HUES6 (cell line): Measurements from ENCODE around the gene TBC1D5.
"Not testable (repeated sequence)": the region's sequence is repeated elsewhere in the genome, so short reads cannot be mapped to it uniquely, and the experiment has no call there.

Source experiments
- H3K27ac ChIP-seq: 2 replicates; pipeline ENCODE4 v1.7.0; 2013; ENCODE audit warnings: low read depth, mild to moderate bottlenecking, low read length, inconsistent platforms
- H3K27me3 ChIP-seq: 2 replicates; pipeline ENCODE4 v1.6.1; 2013; ENCODE audit warnings: low read length; ENCODE audit not compliant: control insufficient read depth, insufficient read depth
- H3K36me3 ChIP-seq: 2 replicates; pipeline ENCODE4 v1.6.1; 2013; ENCODE audit warnings: low read length; ENCODE audit not compliant: control insufficient read depth, insufficient read depth
- H3K4me1 ChIP-seq: 2 replicates; pipeline ENCODE4 v1.6.1; 2013; ENCODE audit warnings: low read length; ENCODE audit not compliant: control insufficient read depth, insufficient read depth
- H3K4me3 ChIP-seq: 2 replicates; pipeline ENCODE4 v1.5.1; 2013; ENCODE audit warnings: low read depth, low read length
- H3K9ac ChIP-seq: one replicate; pipeline ENCODE4 v1.6.1; 2013; ENCODE audit warnings: mild to moderate bottlenecking, low read length
- H3K9me3 ChIP-seq: 2 replicates; pipeline ENCODE4 v1.6.1; 2013; ENCODE audit warnings: low read depth, low read length; ENCODE audit not compliant: control insufficient read depth, insufficient read depth

TBC1D5 gene

DNA sequence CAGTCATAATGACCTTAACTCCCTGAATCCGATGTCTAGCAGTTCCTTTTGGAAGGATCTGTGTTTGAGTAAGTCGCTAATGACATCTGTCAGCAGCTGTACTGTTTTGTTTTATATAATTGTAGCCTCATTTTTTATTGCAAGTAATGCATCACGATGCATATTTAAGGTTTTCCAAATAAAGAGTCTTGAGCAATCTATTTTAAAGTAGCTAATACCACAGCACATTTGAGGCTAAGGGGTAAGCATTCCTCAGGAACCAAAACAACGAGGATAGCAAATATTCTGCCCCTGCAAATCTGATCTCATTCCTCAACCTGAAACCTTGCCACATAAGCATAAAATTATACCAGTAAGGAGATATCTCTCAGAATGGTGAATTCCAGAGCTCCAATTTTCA lies 98.7 kb downstream of the TBC1D5 start:
- H3K9ac ChIP-seq, result no peak overlapping the region
- no peak overlapping the region for H3K4me3 ChIP-seq
- no peaks in the 10 kb centered on the region; the same call in 1 of the 2 replicates for H3K4me1 ChIP-seq
- H3K9me3 ChIP-seq, result no peaks in the 10 kb centered on the region
- H3K36me3 ChIP-seq, result no peaks in the 10 kb centered on the region
- H3K27ac ChIP-seq, result no peak overlapping the region
- no peaks in the 10 kb centered on the region for H3K27me3 ChIP-seq

DNA sequence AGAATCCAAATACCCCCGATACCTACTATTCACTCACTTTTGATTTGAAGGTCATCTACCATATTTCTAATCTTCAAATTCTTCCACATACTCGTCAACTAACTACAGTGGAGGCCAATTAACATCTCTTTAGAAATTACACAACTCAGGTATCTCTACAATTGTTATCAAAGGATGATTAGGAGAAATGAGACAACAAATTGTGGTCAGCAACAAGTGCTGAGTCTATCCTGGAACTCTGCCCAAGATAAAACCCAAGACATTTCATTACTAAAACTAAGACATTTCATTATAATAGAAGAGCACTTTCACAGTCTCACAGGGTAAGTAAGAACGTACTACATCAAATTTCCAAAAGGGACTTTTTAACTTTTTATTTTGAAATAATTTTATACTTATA lies 100.0 kb downstream of the TBC1D5 start:
- Histone ChIP-seq H3K36me3 (no peaks in the 10 kb centered on the region), H3K4me3 (no peak overlapping the region), H3K9ac (no peak overlapping the region), H3K27me3 (no peaks in the 10 kb centered on the region), H3K9me3 (no peaks in the 10 kb centered on the region), H3K4me1 (no peaks in the 10 kb centered on the region; the same call in 1 of the 2 replicates), H3K27ac (no peak overlapping the region)

DNA sequence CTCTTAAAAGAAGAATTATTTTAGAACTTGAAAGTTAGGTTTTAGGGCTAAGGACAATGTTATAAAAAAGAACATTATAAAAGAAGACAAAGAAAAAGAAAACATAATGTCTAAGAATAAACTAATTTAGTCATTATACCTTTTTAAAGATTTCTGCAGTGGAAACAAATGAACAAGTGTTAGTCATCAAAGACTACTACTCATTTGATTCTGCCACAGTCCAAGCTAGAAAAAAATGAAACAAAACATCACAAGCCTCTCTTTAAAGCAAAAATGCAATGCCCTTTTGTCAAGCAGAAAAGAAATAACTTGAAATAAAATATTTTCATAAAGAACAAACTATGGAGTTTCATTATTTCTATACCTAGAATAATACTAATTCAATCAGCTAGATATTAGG lies 102.0 kb downstream of the TBC1D5 start:
- no peaks in the 10 kb centered on the region for H3K9me3 ChIP-seq
- H3K9ac ChIP-seq, result no peak overlapping the region
- H3K4me1 ChIP-seq, result no peaks in the 10 kb centered on the region; the same call in 1 of the 2 replicates
- no peak overlapping the region for H3K27ac ChIP-seq
- H3K4me3 ChIP-seq, result no peak overlapping the region
- no peaks in the 10 kb centered on the region for H3K27me3 ChIP-seq
- no peaks in the 10 kb centered on the region for H3K36me3 ChIP-seq

DNA sequence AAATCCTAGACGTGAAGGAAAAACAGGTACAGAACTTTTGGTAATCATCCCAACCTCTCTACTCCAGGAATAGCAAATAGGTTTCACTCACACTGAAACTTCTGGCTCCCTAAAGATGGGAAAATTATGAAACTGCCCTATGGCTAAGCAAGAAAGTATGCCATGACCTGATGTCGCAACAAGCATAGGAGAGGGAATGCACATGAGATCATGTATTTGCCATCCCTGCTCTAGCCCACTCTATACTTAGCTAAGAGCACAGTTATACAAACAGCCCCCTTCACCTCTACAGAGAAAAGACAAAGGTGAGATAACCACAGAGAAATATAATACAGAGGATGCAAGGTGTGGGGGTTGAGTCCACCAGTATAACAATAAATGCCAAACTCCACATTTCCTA lies 102.7 kb downstream of the TBC1D5 start:
- Histone ChIP-seq H3K9me3 (no peaks in the 10 kb centered on the region), H3K4me1 (no peaks in the 10 kb centered on the region)

DNA sequence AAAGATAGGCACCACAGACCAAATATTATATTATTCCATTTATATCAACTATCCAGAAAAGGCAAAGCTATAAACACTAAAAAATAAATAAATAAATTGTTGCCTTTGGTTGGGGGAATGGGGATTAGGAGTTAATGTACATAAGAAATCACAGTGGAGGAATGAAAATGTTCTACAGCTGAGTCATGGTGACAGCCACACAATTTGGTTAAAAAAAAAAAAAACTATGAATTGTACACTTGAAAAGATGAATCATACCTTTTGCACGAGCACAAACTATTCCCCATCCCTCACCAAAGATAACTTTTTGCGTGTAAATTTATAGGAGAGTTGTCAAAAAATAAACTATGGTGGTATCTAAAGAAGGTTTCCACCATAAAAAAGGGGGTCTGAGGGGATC lies 103.2 kb downstream of the TBC1D5 start:
- Histone ChIP-seq H3K36me3 (no peaks in the 10 kb centered on the region), H3K4me1 (no peaks in the 10 kb centered on the region), H3K9ac (no peak overlapping the region), H3K9me3 (no peaks in the 10 kb centered on the region), H3K27me3 (no peaks in the 10 kb centered on the region), H3K27ac (no peak overlapping the region), H3K4me3 (no peak overlapping the region)

More for the DNA sequence above, 102.7 kb downstream of the TBC1D5 start:
- Histone ChIP-seq H3K4me3 (no peak overlapping the region), H3K36me3 (no peaks in the 10 kb centered on the region), H3K27ac (no peak overlapping the region), H3K9ac (no peak overlapping the region), H3K27me3 (no peaks in the 10 kb centered on the region)

- Histone ChIP-seq H3K9ac (no peak overlapping the region), H3K9me3 (no peaks in the 10 kb centered on the region), H3K27ac (no peak overlapping the region), H3K4me1 (no peaks in the 10 kb centered on the region), H3K4me3 (no peak overlapping the region), H3K36me3 (no peaks in the 10 kb centered on the region), H3K27me3 (no peaks in the 10 kb centered on the region)
These were observed 104.1 kb downstream of the TBC1D5 start for GRCh38 chr3:17638356-17638755.

DNA sequence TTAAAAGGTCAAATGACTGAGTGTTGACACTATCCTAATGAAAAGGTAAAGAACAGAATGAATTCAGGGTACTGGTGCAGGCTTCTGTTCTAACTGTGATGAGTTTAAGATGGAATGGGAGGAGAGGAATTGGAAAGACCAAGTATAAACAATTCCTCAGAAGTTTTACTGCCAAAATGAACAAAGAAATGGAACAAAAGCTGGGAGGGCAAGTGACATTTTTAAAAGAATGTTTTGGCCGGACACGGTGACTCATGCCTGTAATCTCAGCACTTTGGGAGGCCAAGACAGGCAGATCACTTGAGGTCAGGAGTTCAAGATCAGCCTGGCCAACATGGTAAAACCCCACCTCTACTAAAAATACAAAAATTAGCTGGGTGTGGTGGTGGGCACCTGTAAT lies 106.8 kb downstream of the TBC1D5 start:
- not testable (repeated sequence) for H3K4me1 ChIP-seq, H3K4me3 ChIP-seq, H3K27ac ChIP-seq, H3K9ac ChIP-seq, H3K27me3 ChIP-seq, H3K9me3 ChIP-seq, H3K36me3 ChIP-seq

DNA sequence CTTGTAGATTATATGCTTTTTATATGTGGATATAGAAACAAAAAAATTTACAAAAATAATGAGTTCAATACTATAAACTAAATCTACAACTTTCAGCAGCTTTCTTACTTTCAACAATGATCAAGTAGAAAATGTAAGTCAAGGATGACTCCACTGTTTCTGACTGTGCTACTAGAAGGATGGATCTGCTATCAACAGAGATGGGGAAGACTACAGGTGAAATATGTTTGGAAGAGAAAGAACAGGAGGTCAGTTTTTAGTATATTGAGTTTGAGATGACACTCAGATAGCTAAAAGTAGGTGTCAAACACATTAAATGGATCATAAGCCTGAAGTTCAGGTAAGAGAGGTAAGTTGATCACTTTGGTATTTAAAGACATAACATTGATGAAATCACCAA lies 107.5 kb downstream of the TBC1D5 start:
- Histone ChIP-seq H3K4me1 (no peaks in the 10 kb centered on the region), H3K36me3 (no peaks in the 10 kb centered on the region), H3K4me3 (no peak overlapping the region), H3K9me3 (no peaks in the 10 kb centered on the region), H3K27me3 (no peaks in the 10 kb centered on the region), H3K27ac (no peak overlapping the region), H3K9ac (no peak overlapping the region)

DNA sequence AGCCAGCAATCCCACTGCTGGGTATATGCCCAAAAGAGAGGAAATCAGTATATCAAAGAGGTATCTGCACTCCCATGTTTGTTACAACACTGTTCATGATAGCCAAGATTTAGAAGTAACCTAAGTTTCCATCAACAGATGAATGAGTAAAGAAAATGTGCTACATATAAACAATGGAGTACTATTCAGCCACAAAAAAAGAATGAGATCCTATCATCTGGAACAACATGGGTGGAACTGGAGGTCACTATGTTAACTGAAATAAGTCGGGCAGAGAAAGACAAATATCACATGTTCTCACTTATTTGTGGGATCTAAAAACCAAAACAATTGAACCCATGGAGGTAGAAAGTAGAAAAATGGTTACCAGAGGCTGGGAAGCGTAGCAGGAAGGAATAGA lies 108.2 kb downstream of the TBC1D5 start:
- Histone ChIP-seq H3K9ac (no peak overlapping the region), H3K27ac (no peak overlapping the region), H3K36me3 (no peaks in the 10 kb centered on the region), H3K4me3 (no peak overlapping the region), H3K9me3 (no peaks in the 10 kb centered on the region), H3K4me1 (no peaks in the 10 kb centered on the region), H3K27me3 (no peaks in the 10 kb centered on the region)

DNA sequence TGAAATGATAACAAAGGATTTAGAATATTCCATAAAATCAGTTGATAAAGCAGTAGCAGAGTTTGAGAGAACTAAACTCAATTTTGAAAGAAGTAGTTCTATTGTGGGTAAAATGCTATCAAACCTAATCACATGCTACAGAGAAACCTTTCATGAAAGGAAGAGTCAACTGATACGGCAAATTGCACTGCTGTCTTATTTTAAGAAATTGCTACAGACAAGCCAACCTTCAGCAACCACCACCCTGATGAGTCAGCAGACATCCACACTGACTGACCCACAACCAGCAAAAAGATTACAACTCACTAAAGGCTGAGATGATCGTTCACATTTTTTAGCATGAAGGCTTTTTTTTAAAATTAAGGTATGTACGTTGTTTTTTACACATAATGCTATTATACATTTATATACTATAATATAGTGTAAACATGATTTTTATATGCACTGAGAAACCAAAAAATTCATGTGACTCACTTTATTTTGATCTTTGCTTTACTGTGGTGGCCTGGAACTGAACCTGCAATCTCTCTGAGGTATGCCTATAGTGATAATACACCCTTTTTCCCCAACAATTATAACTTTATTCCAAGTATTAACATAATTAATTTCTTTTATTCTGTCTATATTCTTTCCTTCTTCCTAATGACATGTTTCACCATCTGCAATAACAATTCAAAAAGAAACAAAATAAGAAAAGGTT lies 109.9 kb downstream of the TBC1D5 start:
- Histone ChIP-seq H3K9ac (no peak overlapping the region), H3K36me3 (no peaks in the 10 kb centered on the region), H3K4me1 (no peaks in the 10 kb centered on the region), H3K27ac (no peak overlapping the region), H3K4me3 (no peak overlapping the region), H3K9me3 (no peaks in the 10 kb centered on the region), H3K27me3 (no peaks in the 10 kb centered on the region)

- Histone ChIP-seq H3K4me3 (no peak overlapping the region), H3K9me3 (no peaks in the 10 kb centered on the region), H3K27ac (no peak overlapping the region), H3K36me3 (no peaks in the 10 kb centered on the region), H3K9ac (no peak overlapping the region), H3K4me1 (peaks cover 7% of the 10 kb centered on the region), H3K27me3 (no peaks in the 10 kb centered on the region)
These were observed 110.8 kb downstream of the TBC1D5 start for GRCh38 chr3:17631609-17632008.

- no peaks in the 10 kb centered on the region for H3K27me3 ChIP-seq
- no peaks in the 10 kb centered on the region for H3K9me3 ChIP-seq
- H3K36me3 ChIP-seq, result no peaks in the 10 kb centered on the region
- no peak overlapping the region for H3K27ac ChIP-seq
- peaks cover 29% of the 10 kb centered on the region for H3K4me1 ChIP-seq
- H3K9ac ChIP-seq, result no peak overlapping the region
- H3K4me3 ChIP-seq, result no peak overlapping the region
These were observed 113.0 kb downstream of the TBC1D5 start for GRCh38 chr3:17629400-17629799.
